AG04449 (cell line): ENCODE data around the gene MTM1.

Experiments
- CTCF ChIA-PET: fragments of 350-600 bp; formaldehyde crosslinking; extraction: SDS; loops from one replicate; lab custom pipeline; 2021; ENCODE audit warnings: antibody characterized with exemption; lab: Yijun Ruan, JAX
- POLR2A ChIA-PET: fragments of 400-600, 350-600 bp; formaldehyde crosslinking; extraction: SDS; loops from one replicate; lab custom pipeline; 2020; ENCODE audit warnings: antibody characterized with exemption, inconsistent platforms; lab: Yijun Ruan, JAX
- DNase-seq: peaks from one replicate; pipeline ENCODE4 v3.0.0-alpha.2; 2010; ENCODE audit warnings: low read depth, low spot score
- H3K4me3 ChIP-seq: 2 replicates; pipeline ENCODE4 v1.5.1; 2011; ENCODE audit warnings: low read depth, mild to moderate bottlenecking, control low read depth, low read length
- TF ChIP-seq, protein P1 (sequence below): IDR thresholded peaks from one replicate; pipeline ENCODE4 v1.5.1; 2011; ENCODE audit warnings: mild to moderate bottlenecking, moderate library complexity, low read length, control low read depth, inconsistent platforms; ENCODE audit not compliant: insufficient read depth; ENCODE audit errors: missing control alignments

Gene MTM1

DNA sequence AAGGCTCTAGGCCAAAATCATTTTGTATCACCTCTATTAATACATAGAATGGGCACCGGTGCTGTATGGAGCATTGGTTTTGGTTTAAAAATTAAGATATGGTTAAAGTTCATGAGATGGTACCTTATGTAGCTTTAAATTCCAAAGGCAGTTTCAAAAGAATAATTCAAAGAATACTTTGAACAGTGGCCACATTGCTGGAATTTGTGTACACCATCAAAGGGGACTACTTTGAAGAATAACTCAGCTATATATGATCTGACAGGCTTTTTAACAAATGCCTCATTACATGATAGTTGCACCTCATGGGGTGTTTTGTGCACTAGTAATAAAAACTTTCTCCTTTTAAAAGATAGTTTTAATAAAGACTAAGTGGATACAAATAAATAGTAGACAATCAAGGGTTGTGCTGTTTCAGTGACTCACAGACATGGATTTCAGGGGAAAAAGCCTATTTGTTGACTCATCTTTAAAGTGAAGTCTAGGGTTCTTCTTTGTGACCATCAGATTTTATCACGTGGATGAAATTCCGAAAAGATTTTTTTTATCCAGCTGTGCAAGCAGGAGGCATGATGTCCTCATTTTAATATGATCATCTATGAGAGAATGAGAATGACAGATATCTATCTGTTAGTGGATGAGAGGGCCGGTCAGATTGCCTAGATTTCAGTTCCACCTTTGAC is 12.8 kb downstream of the MTM1 start:
- CTCF ChIA-PET: interaction anchor here (1.0 kb wide), 1 partner anchor 10 kb away, joined by 3 read pairs; no protein-coding TSS in a partner anchor
- TF ChIP-seq, protein P1, sequence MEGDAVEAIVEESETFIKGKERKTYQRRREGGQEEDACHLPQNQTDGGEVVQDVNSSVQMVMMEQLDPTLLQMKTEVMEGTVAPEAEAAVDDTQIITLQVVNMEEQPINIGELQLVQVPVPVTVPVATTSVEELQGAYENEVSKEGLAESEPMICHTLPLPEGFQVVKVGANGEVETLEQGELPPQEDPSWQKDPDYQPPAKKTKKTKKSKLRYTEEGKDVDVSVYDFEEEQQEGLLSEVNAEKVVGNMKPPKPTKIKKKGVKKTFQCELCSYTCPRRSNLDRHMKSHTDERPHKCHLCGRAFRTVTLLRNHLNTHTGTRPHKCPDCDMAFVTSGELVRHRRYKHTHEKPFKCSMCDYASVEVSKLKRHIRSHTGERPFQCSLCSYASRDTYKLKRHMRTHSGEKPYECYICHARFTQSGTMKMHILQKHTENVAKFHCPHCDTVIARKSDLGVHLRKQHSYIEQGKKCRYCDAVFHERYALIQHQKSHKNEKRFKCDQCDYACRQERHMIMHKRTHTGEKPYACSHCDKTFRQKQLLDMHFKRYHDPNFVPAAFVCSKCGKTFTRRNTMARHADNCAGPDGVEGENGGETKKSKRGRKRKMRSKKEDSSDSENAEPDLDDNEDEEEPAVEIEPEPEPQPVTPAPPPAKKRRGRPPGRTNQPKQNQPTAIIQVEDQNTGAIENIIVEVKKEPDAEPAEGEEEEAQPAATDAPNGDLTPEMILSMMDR: no peak
- H3K4me3 ChIP-seq: no peak overlapping the region
- DNase-seq: peak; percentile 19
- POLR2A ChIA-PET: interaction anchor here (0.7 to 1.3 kb wide), 2 partner anchors 13 to 642 kb away, joined by 3 to 5 read pairs; partner anchors contain the start of gene MTM1

DNA sequence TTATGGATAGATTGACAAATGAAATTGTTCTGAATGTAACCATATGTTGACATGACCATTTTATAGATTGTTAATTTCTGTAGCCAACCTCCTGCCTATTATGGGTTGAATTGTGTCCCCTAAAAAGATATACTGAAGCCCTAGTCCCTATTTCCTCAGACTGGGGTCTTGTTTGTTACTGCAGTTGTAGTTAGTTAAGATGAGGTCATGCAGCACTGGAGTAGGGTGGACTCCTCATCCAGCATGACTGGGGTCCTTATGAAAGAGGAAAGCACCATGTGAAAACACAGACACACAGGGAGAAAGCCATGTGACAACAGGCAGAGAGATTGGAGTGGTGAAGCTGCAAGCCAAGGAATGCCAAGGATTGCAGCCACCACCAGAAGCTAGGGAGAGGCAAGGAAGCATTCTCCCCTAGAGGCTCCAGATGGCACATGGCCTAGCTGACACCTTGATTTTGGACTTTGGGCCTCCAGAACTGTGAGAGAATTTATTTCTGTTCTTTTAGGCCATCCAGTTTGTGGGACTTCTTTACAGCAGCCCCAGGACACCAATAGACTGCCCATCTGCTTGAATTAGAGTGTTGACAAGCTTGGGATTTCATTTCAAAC is 14.0 kb downstream of the MTM1 start:
- DNase-seq: no peak
- ChIA-PET CTCF (no interaction called here), POLR2A (no interaction called here)
- TF ChIP-seq, protein P1: no peak
- no peak overlapping the region for H3K4me3 ChIP-seq

DNA sequence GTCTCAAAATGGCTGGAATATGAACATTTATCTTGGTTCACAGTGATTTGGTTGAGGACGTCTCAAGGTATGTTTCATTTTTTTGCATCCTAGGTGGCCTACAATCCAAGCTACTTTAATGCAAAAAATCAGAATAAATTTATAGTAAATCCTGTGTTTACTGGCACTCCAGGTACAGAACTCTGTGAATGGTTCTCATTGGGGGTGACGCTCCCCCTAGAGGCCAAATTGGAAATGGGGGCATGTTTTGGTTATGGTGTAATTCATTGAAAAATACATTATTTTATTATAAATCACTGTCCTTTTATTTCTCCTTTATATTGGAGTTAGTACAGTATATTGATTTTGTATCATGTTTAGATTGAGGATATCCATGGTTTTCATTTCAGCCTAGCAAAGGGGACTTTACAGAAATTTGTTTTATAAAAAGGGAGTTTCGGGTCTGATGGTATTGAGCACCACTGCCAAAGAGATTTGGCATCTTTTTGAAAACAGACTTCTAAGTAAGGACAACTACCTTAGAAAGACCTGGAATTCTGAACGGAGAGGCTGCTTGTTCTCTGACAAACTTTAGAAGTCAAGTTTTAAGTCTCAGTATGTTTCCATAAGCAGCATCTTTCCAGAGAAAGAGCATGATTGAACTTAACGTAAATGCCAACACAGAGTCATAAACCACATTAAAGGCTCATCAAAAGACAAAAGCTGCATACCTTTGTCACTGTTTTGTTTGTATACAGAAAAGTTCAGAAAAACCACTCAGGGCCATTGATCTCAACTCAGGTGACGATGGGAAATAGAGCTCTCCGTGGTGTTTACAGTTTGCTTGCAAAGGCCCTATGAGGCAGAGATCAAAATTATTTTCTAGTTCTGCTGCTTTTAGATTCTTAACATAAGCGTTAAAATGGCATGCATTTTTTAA is 19.4 kb downstream of the MTM1 start:
- TF ChIP-seq, protein P1: peak; percentile 37
- no peak for DNase-seq
- no peak overlapping the region for H3K4me3 ChIP-seq
- CTCF ChIA-PET: interaction anchor here (0.6 to 2.5 kb wide), 19 partner anchors 9 to 649 kb away, joined by 3 to 22 read pairs (median 3); partner anchors contain the start of gene EOLA2
- POLR2A ChIA-PET: no interaction called here

DNA sequence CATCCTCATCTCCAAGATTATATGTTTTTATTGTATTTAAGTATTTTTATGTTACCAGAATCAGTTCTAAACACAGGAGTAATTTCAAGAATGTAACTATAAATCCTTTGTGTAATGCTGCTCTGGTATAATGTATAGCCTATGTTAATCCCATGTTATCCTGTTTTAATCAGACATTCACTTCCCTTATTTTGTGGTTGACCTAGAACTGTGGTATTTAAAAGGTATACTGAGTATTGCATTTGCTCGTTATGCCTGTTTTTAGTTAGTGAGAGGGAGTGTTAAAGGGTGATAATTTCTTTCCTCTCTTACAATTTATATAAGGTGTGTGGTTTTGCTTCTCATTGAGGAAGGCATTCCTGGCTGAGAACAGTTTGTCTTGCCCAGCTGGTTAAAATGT is 26.2 kb downstream of the MTM1 start:
- POLR2A ChIA-PET: no interaction called here
- no peak overlapping the region for H3K4me3 ChIP-seq
- TF ChIP-seq, protein P1: no peak
- DNase-seq: no peak
- CTCF ChIA-PET: no interaction called here

DNA sequence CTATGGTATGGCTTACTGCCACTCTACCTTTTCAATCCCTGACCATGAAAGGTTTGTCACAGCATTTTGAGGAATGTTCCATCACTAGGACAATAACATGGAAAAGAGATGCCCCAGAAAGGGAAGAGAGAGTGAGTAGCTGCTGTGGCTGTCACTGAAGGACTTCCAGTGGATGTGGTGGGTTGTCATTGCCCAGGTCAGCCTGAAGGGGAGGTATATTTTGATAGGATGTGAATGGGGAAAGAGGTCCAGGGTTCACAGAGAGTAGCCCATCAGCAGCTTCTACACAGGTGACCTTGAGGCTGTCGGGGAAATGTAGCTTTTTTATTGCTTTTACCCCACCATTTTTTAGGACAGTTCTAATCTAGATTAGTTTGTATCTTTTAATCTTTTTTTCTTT is 30.8 kb downstream of the MTM1 start:
- CTCF ChIA-PET: interaction anchor here (1.1 to 5.6 kb wide), 3 partner anchors 9 to 649 kb away, joined by 3 to 22 read pairs (median 3); no protein-coding TSS in a partner anchor
- POLR2A ChIA-PET: no interaction called here
- no peak for DNase-seq
- H3K4me3 ChIP-seq: no peak overlapping the region
- TF ChIP-seq, protein P1: no peak
